ENCODE results near the gene ATP8A2. TPM values are rescaled to one million over a fixed set of nuclear protein-coding genes. Genes with fewer than 3 reads are reported as not detected.

ATP8A2 gene
- total and polyA plus RNA-seq, 10 of the 15 experiments (the other 5 are each of a cell fraction or from before 2014, with no cell fraction given): 0.01 to 0.04 (median 0.04) TPM; not detected in 7

DNA sequence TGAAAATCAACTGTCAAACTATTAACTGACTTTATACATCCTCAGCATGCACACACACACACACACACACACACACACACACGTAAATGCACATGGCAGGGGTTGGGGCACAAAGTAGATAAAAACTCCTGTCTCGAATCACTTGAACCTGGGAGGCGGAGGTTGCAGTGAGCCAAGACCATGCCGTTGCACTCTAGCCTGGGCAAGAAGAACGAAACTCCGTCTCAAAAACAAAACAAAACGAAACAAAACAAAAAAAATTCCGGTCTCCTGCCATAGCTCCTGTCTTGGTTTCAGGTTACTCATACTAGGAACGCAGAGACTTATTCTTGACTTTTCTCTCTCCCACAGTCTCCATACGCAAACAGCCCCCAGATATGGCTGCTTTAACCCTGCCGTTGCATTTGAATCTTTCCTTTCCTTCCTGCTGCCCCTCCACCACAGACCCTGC, 531.1 kb downstream of the ATP8A2 start (continued):
- TF ChIP-seq MEF2B (IDR thresholded peaks at IDR 0.05; ENCODE audit: partially characterized antibody, poor library complexity, severe bottlenecking) (no peak), RFX5 (IDR thresholded peaks at IDR 0.05; ENCODE audit: low read depth, low read length) (no peak), ASH2L (IDR thresholded peaks at IDR 0.05; ENCODE audit: borderline replicate concordance, low read depth) (no peak), ZNF217 (IDR thresholded peaks at IDR 0.05) (no peak), NFIC (IDR thresholded peaks at IDR 0.05; ENCODE audit: low read depth, low read length) (peak; percentile 60; the same call in 1 of the 2 replicates)

DNA sequence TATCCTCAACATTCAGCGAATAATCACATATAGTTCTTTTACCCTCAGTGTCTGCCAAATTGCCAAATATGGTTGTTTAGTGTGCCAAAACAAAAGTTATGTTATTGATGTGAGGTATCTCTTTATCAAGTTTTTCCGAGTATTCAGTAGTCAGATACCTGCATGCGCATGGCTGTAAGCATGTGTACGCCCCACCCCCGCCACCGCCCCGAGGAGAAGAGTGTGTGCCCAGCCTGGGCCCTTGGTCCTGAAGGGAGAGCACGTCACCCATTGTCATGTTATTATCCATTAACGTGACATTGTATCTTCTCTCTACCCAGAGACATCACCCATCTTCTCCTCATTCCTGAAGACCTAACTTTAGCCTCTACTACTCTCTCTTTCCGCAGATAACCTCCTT, 533.1 kb downstream of the ATP8A2 start:
- WGBS (ENCODE audit: insufficient coverage, insufficient replicate concordance, low lambda C conversion rate, missing lambda C conversion rate): 74% methylated on average over 10 of the region's 10 CpGs
- Histone ChIP-seq H3K9ac (ENCODE audit: control insufficient read depth, insufficient read depth, low read length) (no peak overlapping the region), H3K79me2 (ENCODE audit: control insufficient read depth, insufficient read depth, low read length) (no peaks in the 10 kb centered on the region), H2AFZ (ENCODE audit: control insufficient read depth, low read depth, low read length) (no peak overlapping the region), H3K4me3 (no peak overlapping the region), H3K4me1 (ENCODE audit: control insufficient read depth, insufficient read depth, low read length) (peaks cover 12% of the 10 kb centered on the region), H3K36me3 (ENCODE audit: control insufficient read depth in 2 of 2, insufficient read depth in 2 of 2, low read length in 1 of 2) (no peaks in the 10 kb centered on the region), H3K27me3 (replicated peaks in 1 of 2; ENCODE audit: control insufficient read depth in 2 of 2, insufficient read depth in 2 of 2, low read length in 1 of 2) (no peaks in the 10 kb centered on the region), H4K20me1 (ENCODE audit: control insufficient read depth, insufficient read depth) (no peaks in the 10 kb centered on the region), H3K9me3 (replicated peaks; ENCODE audit: control insufficient read depth, insufficient read depth, low read length) (peaks cover 4% of the 10 kb centered on the region; the same call in 2 of the 3 replicates), H3K27ac (ENCODE audit: control insufficient read depth, insufficient read depth) (no peak overlapping the region), H3K4me2 (ENCODE audit: control insufficient read depth, insufficient read depth) (no peak overlapping the region)
- FAIRE-seq (no peak), ATAC-seq (no peak), DNase-seq (ENCODE audit: low read depth, low spot score) (no peak)
- POLR2A ChIA-PET: no interaction called here
- TF ChIP-seq, protein P1, sequence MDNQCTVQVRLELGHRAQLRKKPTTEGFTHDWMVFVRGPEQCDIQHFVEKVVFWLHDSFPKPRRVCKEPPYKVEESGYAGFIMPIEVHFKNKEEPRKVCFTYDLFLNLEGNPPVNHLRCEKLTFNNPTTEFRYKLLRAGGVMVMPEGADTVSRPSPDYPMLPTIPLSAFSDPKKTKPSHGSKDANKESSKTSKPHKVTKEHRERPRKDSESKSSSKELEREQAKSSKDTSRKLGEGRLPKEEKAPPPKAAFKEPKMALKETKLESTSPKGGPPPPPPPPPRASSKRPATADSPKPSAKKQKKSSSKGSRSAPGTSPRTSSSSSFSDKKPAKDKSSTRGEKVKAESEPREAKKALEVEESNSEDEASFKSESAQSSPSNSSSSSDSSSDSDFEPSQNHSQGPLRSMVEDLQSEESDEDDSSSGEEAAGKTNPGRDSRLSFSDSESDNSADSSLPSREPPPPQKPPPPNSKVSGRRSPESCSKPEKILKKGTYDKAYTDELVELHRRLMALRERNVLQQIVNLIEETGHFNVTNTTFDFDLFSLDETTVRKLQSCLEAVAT (IDR thresholded peaks at IDR 0.05): no peak
- no peak for TF ChIP-seq MXI1 (IDR thresholded peaks at IDR 0.05; ENCODE audit: low read depth, low read length)
- no peak for TF ChIP-seq CHD4 (IDR thresholded peaks at IDR 0.05)
- no peak for TF ChIP-seq POLR2AphosphoS2 (IDR thresholded peaks at IDR 0.05; ENCODE audit: low read depth, low read length)
- no peak for TF ChIP-seq ETV6 (conservative IDR thresholded peaks at IDR 0.05 in 1 of 2, IDR thresholded peaks at IDR 0.05 in 1 of 2; ENCODE audit: borderline replicate concordance in 1 of 2, low read depth in 1 of 2)
- TF ChIP-seq NFYA (IDR thresholded peaks at IDR 0.05; ENCODE audit: borderline replicate concordance, low read depth, low read length): no peak
- TF ChIP-seq BCL11A (IDR thresholded peaks at IDR 0.05; ENCODE audit: low read depth, low read length): no peak
- TF ChIP-seq CBFB (IDR thresholded peaks at IDR 0.05; ENCODE audit: low read depth): no peak
- TF ChIP-seq, protein P2, sequence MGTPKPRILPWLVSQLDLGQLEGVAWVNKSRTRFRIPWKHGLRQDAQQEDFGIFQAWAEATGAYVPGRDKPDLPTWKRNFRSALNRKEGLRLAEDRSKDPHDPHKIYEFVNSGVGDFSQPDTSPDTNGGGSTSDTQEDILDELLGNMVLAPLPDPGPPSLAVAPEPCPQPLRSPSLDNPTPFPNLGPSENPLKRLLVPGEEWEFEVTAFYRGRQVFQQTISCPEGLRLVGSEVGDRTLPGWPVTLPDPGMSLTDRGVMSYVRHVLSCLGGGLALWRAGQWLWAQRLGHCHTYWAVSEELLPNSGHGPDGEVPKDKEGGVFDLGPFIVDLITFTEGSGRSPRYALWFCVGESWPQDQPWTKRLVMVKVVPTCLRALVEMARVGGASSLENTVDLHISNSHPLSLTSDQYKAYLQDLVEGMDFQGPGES (IDR thresholded peaks at IDR 0.05): no peak
- TF ChIP-seq EED (IDR thresholded peaks at IDR 0.05; ENCODE audit: low read depth): no peak
- TF ChIP-seq, protein P3, sequence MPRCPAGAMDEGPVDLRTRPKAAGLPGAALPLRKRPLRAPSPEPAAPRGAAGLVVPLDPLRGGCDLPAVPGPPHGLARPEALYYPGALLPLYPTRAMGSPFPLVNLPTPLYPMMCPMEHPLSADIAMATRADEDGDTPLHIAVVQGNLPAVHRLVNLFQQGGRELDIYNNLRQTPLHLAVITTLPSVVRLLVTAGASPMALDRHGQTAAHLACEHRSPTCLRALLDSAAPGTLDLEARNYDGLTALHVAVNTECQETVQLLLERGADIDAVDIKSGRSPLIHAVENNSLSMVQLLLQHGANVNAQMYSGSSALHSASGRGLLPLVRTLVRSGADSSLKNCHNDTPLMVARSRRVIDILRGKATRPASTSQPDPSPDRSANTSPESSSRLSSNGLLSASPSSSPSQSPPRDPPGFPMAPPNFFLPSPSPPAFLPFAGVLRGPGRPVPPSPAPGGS (IDR thresholded peaks at IDR 0.05; ENCODE audit: borderline replicate concordance, insufficient read depth, low read depth, low read length, poor library complexity, severe bottlenecking): no peak
- in situ Hi-C loops (cut with MboI) (no loop called here), intact Hi-C loops (cut with micrococcal nuclease; ENCODE audit: unreplicated experiment) (no loop called here)
- SMC1A ChIA-PET (ENCODE audit: uncharacterized antibody, unreplicated experiment): no interaction called here
- CTCF ChIA-PET: no interaction called here
- no TSS peak for BruUV-seq (replicated peaks)
- RAD21 ChIA-PET (ENCODE audit: unreplicated experiment): no interaction called here

Data from GM12878 (cell line).